ENCODE measurements around the gene NEUROD4. TPM values are rescaled to one million over a fixed set of nuclear protein-coding genes. Genes with fewer than 3 reads are reported as not detected.

NEUROD4 gene
- total RNA-seq, 4 donors from 2014 or later: not detected

GRCh38 chr12:54997929-54998522 is 21.7 kb upstream of the NEUROD4 start:
- WGBS, 2 donors: 67 to 70% methylated on average over 4 of the region's 4 CpGs
- Histone ChIP-seq H3K9me3 (no peaks in the 10 kb centered on the region), H3K36me3 (no peaks in the 10 kb centered on the region), H3K27ac (no peak overlapping the region), H3K4me3 (replicated peaks in 1 of 3) (no peak overlapping the region), H3K4me1 (no peaks in the 10 kb centered on the region), H3K27me3 (no peaks in the 10 kb centered on the region)
- no peak for DNase-seq
- no peak for TF ChIP-seq CTCF (IDR thresholded peaks at IDR 0.05)
- no peak for TF ChIP-seq POLR2A (IDR thresholded peaks at IDR 0.05)
- intact Hi-C loops (cut with DNase I): no loop called here

GRCh38 chr12:54998958-54999510 is 20.7 kb upstream of the NEUROD4 start:
- no peaks in the 10 kb centered on the region for H3K36me3 ChIP-seq
- no peak for DNase-seq

GRCh38 chr12:55001198-55001868 is 18.4 kb upstream of the NEUROD4 start:
- H3K36me3 ChIP-seq: no peaks in the 10 kb centered on the region
- no peaks in the 10 kb centered on the region for H3K27me3 ChIP-seq
- no peak overlapping the region for H3K4me3 ChIP-seq (replicated peaks in 1 of 3)
- no peaks in the 10 kb centered on the region for H3K4me1 ChIP-seq
- no peaks in the 10 kb centered on the region for H3K9me3 ChIP-seq
- H3K27ac ChIP-seq: no peak overlapping the region
- intact Hi-C loops (cut with DNase I): no loop called here
- DNase-seq: no peak
- TF ChIP-seq POLR2A (IDR thresholded peaks at IDR 0.05) (no peak), CTCF (IDR thresholded peaks at IDR 0.05) (no peak)
- WGBS, 2 donors: 69 to 73% methylated on average over 4 of the region's 4 CpGs

More at GRCh38 chr12:54998958-54999510, 20.7 kb upstream of the NEUROD4 start:
- Histone ChIP-seq H3K4me3 (replicated peaks in 1 of 3) (no peak overlapping the region), H3K4me1 (no peaks in the 10 kb centered on the region), H3K27me3 (no peaks in the 10 kb centered on the region), H3K27ac (no peak overlapping the region), H3K9me3 (no peaks in the 10 kb centered on the region)
- TF ChIP-seq CTCF (IDR thresholded peaks at IDR 0.05) (no peak), POLR2A (IDR thresholded peaks at IDR 0.05) (no peak)
- intact Hi-C loops (cut with DNase I): no loop called here
- WGBS, 2 donors: 69 to 71% methylated on average over 5 of the region's 5 CpGs

- no peak overlapping the region for H3K4me3 ChIP-seq (replicated peaks in 1 of 3)
- TF ChIP-seq CTCF (IDR thresholded peaks at IDR 0.05) (no peak), POLR2A (IDR thresholded peaks at IDR 0.05) (no peak)
- no peaks in the 10 kb centered on the region for H3K9me3 ChIP-seq
- H3K27me3 ChIP-seq: no peaks in the 10 kb centered on the region
- 73 to 79% methylated on average over 2 of the region's 2 CpGs for WGBS, 2 donors
- intact Hi-C loops (cut with DNase I): no loop called here
- no peaks in the 10 kb centered on the region for H3K36me3 ChIP-seq
- H3K4me1 ChIP-seq: no peaks in the 10 kb centered on the region
- no peak for DNase-seq
- no peak overlapping the region for H3K27ac ChIP-seq
Observed at GRCh38 chr12:55002355-55002754, 17.4 kb upstream of the NEUROD4 start.

GRCh38 chr12:55008944-55009585 is 10.7 kb upstream of the NEUROD4 start:
- Histone ChIP-seq H3K9me3 (no peaks in the 10 kb centered on the region), H3K4me1 (no peaks in the 10 kb centered on the region), H3K27me3 (no peaks in the 10 kb centered on the region), H3K36me3 (no peaks in the 10 kb centered on the region), H3K4me3 (replicated peaks in 1 of 3) (no peak overlapping the region), H3K27ac (no peak overlapping the region)
- TF ChIP-seq POLR2A (IDR thresholded peaks at IDR 0.05) (no peak), CTCF (IDR thresholded peaks at IDR 0.05) (no peak)
- DNase-seq: no peak
- intact Hi-C loops (cut with DNase I): no loop called here
- WGBS, 2 donors: 12 to 15% methylated on average over 6 of the region's 6 CpGs

Measured in thyroid gland (tissue), 4 donors.